Suprapubic skin (tissue), 4 donors: ENCODE results near the gene SMIM32. TPM values are rescaled to one million over a fixed set of nuclear protein-coding genes. Genes with fewer than 3 reads are reported as not detected.

Experiments
- DNase-seq, 2 donors: peaks; one replicate each; pipeline ENCODE4 v3.0.0-alpha.2; 2019; ENCODE audit warnings: low spot score in 2 of 2
- H3K27ac ChIP-seq: fragments of 200-600 bp; sonication (generic); one replicate; pipeline ENCODE4 v1.5.1; 2019
- H3K27me3 ChIP-seq: fragments of 200-600 bp; sonication (generic); one replicate; pipeline ENCODE4 v1.5.1; 2019
- H3K36me3 ChIP-seq: fragments of 200-600 bp; sonication (generic); one replicate; pipeline ENCODE4 v1.5.1; 2019
- H3K4me1 ChIP-seq: fragments of 200-600 bp; sonication (generic); one replicate; pipeline ENCODE4 v1.5.1; 2019
- H3K4me3 ChIP-seq: fragments of 200-600 bp; sonication (generic); one replicate; pipeline ENCODE4 v1.5.1; 2019; ENCODE audit warnings: mild to moderate bottlenecking
- H3K9me3 ChIP-seq: fragments of 200-600 bp; sonication (generic); one replicate; pipeline ENCODE4 v1.5.1; 2019
- CTCF ChIP-seq, 2 donors: fragments of 200-600 bp in 1 of 2; fragments of 450-650 bp in 1 of 2; sonication (generic) in 1 of 2; IDR thresholded peaks; one replicate each; pipeline ENCODE4 v1.5.1; 2016 to 2019; ENCODE audit warnings: antibody characterized with exemption in 2 of 2, mild to moderate bottlenecking in 1 of 2, moderate library complexity in 1 of 2
- EP300 ChIP-seq: sonication (generic); formaldehyde crosslinking; IDR thresholded peaks from one replicate; pipeline ENCODE4 v1.6.1; 2017; ENCODE audit warnings: antibody characterized with exemption
- POLR2A ChIP-seq, 2 donors: fragments of 450-650 bp; IDR thresholded peaks; one replicate each; pipeline ENCODE4 v1.6.1; 2017; ENCODE audit warnings: antibody characterized with exemption in 2 of 2, mild to moderate bottlenecking in 2 of 2, moderate library complexity in 2 of 2
- POLR2AphosphoS5 ChIP-seq, 3 donors: sonication (generic); formaldehyde crosslinking; IDR thresholded peaks; one replicate each; pipeline ENCODE4 v1.6.1; 2017; ENCODE audit warnings: antibody characterized with exemption in 3 of 3
- WGBS: methylation state at CpG from one replicate; pipeline ENCODE4 v1.1.5; 2018; 5-methylcytosine and 5-hydroxymethylcytosine counted together
- total RNA-seq, 4 donors: library from RNA; depleted of rRNA; stranded (reverse); fragments of >200 nt; gene quantifications; one replicate each; pipeline ENCODE4 v1.1.0, GENCODE V29; 2016

SMIM32 gene
- total RNA-seq, 4 donors from 2014 or later = not detected

- H3K4me3 ChIP-seq = no peak overlapping the region
- no peak overlapping the region for H3K27ac ChIP-seq
- TF ChIP-seq EP300 (no peak), POLR2AphosphoS5 (IDR thresholded peaks at IDR 0.05) (no peak), CTCF (IDR thresholded peaks at IDR 0.05) (no peak), POLR2A (IDR thresholded peaks at IDR 0.05) (no peak)
- peaks cover 15% of the 10 kb centered on the region for H3K36me3 ChIP-seq
- no peak for DNase-seq
- WGBS = 91% methylated on average over 7 of the region's 7 CpGs
- peaks cover 27% of the 10 kb centered on the region for H3K4me1 ChIP-seq
- H3K27me3 ChIP-seq = peaks cover 29% of the 10 kb centered on the region
- H3K9me3 ChIP-seq = no peaks in the 10 kb centered on the region
These were observed 4.1 kb downstream of the SMIM32 start for GRCh38 chr5:136188859-136189258.

- no peak for TF ChIP-seq CTCF (IDR thresholded peaks at IDR 0.05)
- TF ChIP-seq EP300 = no peak
- TF ChIP-seq POLR2A (IDR thresholded peaks at IDR 0.05) = no peak
- TF ChIP-seq POLR2AphosphoS5 (IDR thresholded peaks at IDR 0.05) = no peak
- DNase-seq = no peak
- Histone ChIP-seq H3K27me3 (peaks cover 8% of the 10 kb centered on the region), H3K4me3 (no peak overlapping the region), H3K36me3 (peaks cover 17% of the 10 kb centered on the region), H3K4me1 (peaks cover 9% of the 10 kb centered on the region), H3K9me3 (no peaks in the 10 kb centered on the region), H3K27ac (no peak overlapping the region)
- WGBS = 82% methylated on average over 2 of the region's 2 CpGs
These were observed 6.2 kb downstream of the SMIM32 start for GRCh38 chr5:136186796-136187195.

GRCh38 chr5:136185974-136186665 lies 6.8 kb downstream of the SMIM32 start:
- H3K4me1 ChIP-seq = peaks cover 2% of the 10 kb centered on the region
- H3K27ac ChIP-seq = no peak overlapping the region
- H3K27me3 ChIP-seq = peaks cover 2% of the 10 kb centered on the region
- TF ChIP-seq CTCF (IDR thresholded peaks at IDR 0.05) (no peak), EP300 (no peak), POLR2A (IDR thresholded peaks at IDR 0.05) (no peak), POLR2AphosphoS5 (IDR thresholded peaks at IDR 0.05) (no peak)
- H3K36me3 ChIP-seq = peaks cover 17% of the 10 kb centered on the region
- 89% methylated on average over 5 of the region's 5 CpGs for WGBS
- no peak for DNase-seq
- no peaks in the 10 kb centered on the region for H3K9me3 ChIP-seq
- no peak overlapping the region for H3K4me3 ChIP-seq

DNA sequence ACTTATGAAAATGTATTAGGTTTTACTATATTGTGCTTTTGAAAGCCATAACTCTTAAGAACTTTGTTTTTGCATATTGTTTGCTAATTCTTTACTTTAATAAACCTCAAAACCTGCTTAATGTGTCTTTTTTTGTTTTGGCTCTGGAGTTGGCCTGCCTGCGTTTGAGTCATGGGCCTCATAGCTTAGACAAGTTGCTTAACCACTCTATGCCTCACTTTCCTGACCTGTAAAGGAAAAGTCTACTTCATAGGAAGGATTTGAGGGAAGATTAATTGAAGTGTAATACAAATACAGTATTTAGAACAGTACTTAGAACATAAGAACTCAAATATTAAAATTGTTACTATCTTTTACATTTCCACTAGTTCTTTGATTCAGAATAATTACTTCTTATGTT lies 10.3 kb downstream of the SMIM32 start:
- Histone ChIP-seq H3K4me1 (no peaks in the 10 kb centered on the region), H3K27me3 (no peaks in the 10 kb centered on the region), H3K36me3 (peaks cover 27% of the 10 kb centered on the region), H3K4me3 (no peak overlapping the region), H3K9me3 (no peaks in the 10 kb centered on the region), H3K27ac (no peak overlapping the region)
- 74% methylated on average over 1 of the region's 1 CpG for WGBS
- no peak for DNase-seq
- TF ChIP-seq CTCF (IDR thresholded peaks at IDR 0.05) = no peak
- no peak for TF ChIP-seq POLR2A (IDR thresholded peaks at IDR 0.05)
- TF ChIP-seq POLR2AphosphoS5 (IDR thresholded peaks at IDR 0.05) = no peak
- no peak for TF ChIP-seq EP300

DNA sequence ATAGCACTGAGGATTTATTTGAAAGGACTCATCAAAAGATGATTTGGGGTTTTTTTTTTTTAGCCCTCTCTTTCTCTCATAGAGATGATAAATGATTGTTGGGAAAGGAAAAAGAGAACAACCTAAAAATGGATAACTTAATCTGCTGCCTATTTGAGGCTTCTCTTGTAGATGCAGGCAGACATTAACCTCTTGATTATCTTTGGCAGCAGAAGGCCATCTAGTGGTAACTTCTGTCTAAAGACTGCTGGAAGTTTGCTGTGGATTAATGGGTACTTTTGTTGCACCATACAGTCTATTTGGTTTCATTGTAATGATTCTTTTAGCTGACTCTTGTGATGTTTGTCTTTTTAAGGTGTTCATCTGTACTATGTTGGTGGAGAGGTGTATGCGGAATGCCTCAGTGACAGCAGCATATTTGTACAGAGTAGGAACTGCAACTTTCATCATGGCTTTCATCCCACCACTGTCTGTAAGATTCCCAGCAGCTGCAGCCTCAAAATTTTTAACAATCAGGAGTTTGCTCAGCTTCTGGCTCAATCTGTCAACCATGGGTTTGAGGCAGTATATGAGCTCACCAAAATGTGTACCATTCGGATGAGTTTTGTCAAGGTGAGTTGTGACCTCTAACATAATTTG lies 18.8 kb downstream of the SMIM32 start:
- no peaks in the 10 kb centered on the region for H3K9me3 ChIP-seq
- no peak overlapping the region for H3K4me3 ChIP-seq
- peaks cover 48% of the 10 kb centered on the region for H3K36me3 ChIP-seq
- H3K27ac ChIP-seq = no peak overlapping the region
- DNase-seq = no peak
- H3K4me1 ChIP-seq = no peaks in the 10 kb centered on the region
- H3K27me3 ChIP-seq = no peaks in the 10 kb centered on the region
- TF ChIP-seq POLR2AphosphoS5 (IDR thresholded peaks at IDR 0.05) = no peak
- peak; percentile 34 to 48 for TF ChIP-seq CTCF (IDR thresholded peaks at IDR 0.05)
- 92% methylated on average over 2 of the region's 2 CpGs for WGBS
